Stimulated activated CD4-positive, alpha-beta T cell treated with anti-CD3 and anti-CD28 coated beads, TNF-alpha, amount 100 ng/mL, for 4 hours (primary cell): Measurements from ENCODE around the gene SLC15A3.
A peak's percentile ranks its signal among the peaks of the same experiment; 100 is the strongest.

Experiments used
- DNase-seq, 3 experiments: peaks; one replicate each; pipeline ENCODE4 v3.0.0-alpha.2; 2020; ENCODE audit warnings: low read depth in 3 of 3

SLC15A3 gene

GRCh38 chr11:60951904-60952741 lies at the start of gene SLC15A3:
TSS of gene SLC15A3 (minus strand) at chr11:60952176. CDS start at chr11:60951551, 625 bp downstream.
- no peak for DNase-seq

- DNase-seq = no peak
Measured at GRCh38 chr11:61000426-61000825, 48.5 kb upstream of the SLC15A3 start.

DNA sequence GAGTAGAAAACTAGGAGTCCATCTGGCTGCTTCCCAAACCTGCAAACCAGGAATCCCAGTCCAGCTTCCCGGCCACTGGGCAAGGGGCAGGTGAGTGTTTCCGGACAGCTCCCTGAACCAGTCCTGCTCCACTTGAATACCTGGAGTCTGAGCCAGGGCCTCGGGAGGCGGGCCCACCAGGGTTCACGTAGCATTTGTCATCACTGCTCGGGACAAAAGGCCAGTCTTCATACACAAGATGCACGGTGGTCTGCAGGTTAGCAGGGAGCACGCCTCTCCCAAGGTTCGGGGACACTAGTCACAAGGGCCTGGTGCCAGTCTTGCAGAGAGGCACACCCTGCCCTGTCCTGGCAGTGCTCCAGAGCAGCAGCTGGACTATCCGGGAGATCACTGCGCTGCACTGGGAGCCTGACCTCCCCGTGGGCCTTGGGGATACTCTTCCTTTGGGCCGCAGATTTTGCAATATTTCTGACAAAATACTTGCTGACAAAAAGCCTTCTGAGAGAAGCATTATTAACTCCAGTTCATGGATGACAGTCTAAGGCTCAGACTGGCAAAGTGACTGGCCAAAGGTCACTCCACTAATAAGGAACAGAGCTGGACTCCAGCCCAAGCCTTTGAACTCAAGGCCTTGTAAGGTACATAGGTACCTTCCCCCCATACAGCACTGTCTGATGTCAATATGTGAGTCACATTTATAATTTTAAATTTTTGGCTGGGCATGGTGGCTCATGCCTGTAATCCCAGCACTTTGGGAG lies 44.6 kb upstream of the SLC15A3 start:
- DNase-seq = no peak

GRCh38 chr11:60995798-60996197 lies 43.8 kb upstream of the SLC15A3 start:
- DNase-seq = no peak

DNA sequence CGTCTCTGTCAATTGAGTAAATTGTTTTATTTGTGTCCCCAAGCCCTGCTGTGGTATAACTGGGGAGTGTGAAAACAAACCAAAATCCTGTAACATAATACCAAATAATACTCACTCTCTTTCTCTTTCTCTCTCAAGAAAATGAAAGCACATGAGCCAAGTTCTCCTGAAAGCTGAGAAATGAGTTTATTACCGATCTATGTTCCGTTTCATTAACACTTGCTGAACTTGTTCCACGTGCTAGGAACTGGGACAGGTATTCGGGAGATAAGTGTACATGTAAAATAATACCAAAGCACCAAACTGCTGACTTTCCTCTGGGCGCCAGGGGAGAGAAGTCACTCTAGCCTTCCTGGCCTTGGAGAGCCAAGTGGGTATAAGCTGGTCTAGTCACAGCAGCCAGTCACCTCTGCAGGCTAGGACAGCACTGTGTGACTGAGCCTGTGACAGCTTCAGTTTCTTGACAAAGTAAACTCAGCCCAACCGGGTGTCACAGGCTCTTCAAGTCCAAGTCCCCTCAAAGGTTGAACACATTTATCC lies 42.6 kb upstream of the SLC15A3 start:
- no peak for DNase-seq

GRCh38 chr11:60993615-60994014 lies 41.6 kb upstream of the SLC15A3 start:
- no peak for DNase-seq

DNA sequence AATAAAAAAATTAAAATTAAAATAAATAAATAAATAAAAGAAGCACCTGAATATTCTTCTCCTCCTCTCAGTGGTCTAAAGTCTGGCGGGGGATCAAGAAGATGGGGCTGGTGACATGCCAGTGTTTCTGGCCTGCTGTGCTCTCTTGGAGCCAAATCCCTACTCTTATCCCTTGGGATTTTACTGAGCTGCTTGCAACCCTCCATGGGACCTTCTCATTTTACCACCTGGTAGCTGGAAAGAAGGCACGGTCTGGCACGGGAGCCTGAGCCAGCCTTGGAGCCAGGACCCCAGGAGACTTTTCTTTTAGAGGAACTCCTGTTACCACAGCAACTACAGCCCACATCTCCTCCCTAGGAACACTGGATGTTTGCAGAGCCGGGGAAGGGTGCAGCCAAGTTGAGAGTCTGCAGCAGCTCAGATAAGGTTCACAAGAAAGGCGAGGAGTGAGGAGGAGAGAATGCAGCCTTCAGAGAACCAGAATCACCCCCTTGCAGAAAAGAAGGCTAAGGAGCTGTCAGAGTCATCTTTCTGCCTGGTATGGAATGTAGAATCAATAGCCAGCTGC lies 41.0 kb upstream of the SLC15A3 start:
- no peak for DNase-seq

DNA sequence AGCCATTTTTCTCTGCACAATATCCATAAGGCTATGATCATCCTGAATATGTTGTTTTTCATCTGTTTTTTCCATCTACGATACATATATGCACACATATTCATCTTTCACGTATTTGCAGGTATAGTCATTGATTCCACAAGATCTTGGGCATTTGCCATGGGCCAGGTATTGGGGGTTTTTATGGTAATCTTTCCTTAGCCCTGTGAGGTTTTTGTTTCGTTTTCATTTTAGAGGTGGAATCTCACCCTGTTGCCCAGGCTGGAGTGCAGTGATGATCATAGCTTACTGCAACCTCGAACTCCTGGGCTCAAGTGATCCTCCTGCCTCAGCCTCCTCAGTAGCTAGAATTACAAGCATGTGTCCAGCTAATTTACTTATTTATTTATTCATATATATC lies 39.5 kb upstream of the SLC15A3 start:
- no peak for DNase-seq

- no peak for DNase-seq
Measured at GRCh38 chr11:60989093-60989650, 37.2 kb upstream of the SLC15A3 start.

- no peak for DNase-seq
Measured at GRCh38 chr11:60988658-60989057, 36.7 kb upstream of the SLC15A3 start.

DNA sequence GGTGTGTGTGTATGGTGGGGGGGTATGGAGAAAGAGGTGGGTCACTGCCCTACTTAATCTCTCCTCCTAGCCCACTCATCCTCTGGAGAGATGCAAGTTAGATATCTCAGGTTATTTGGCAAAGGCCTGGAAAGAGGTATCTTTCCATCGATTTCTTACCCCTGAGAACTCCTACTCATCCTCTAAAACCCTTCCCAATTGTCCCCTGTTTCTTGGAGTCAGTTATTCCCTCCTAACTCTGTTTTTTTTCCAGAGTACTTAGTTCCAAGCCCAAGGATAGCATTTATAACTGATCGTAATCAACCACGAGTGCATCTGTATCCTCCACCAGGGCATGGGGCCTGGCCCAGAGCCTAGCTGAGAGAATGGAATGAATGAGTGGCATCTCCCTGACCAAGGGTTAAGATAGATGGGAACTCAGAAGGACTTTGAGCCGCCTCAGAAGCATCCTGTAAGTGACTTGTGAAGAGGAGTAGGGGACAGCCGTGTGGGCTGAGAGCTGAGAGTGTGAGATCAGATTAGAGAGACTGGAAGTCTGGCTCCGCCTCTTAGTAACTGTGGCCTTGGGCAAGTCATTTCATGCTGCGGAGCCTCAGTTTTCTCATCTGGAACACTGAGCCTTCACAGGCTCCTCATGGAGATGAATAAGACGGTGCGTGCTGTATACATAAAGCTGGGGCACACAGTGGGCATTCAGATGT lies 35.8 kb upstream of the SLC15A3 start:
- no peak for DNase-seq

DNA sequence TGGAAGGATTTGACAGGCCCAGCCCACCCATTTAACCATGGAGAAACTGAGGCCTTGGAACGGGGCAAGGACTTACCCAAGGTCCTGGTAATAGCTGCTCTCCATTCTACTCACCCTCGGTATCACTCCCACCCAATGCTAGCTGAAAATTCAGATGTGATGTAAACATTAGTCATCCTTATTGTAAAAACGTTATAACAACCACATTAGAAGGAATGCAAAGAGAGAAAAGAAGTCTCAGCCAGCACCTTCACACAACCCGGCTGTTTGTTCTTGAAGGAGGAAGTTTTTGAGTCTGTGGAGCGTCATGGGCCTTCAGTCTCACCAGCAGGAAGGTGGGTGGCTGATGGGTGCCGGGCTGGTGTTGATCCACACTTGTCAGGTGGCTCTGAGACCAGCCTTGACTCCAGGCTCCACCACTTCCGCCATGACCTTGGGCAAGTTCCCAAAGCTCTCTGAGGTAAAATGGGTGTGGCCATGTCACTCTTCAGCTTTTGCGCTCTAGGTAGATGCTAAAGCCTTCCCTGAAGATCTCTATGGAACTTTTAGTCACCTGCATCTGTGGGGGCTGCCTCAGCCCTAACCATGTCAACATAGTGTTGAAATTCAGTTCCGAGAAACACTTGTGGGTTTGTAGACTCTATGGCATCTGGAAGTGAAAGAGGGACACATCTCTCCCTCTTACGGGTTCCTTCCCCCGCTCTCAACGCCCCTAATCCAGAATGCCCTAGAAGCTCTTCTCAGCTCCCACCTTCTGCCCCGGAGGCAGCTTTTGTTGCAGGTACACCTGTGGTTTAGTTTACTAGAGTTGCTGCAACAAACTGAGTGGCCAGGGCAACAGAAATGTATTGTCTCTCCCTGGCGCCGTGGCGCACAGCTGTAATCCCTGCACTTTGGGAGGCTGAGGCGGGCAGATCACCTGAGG lies 34.3 kb upstream of the SLC15A3 start:
- DNase-seq = peak in 2 of 3 experiments; percentile 79 to 92

GRCh38 chr11:60985501-60985900 lies 33.5 kb upstream of the SLC15A3 start:
- no peak for DNase-seq

DNA sequence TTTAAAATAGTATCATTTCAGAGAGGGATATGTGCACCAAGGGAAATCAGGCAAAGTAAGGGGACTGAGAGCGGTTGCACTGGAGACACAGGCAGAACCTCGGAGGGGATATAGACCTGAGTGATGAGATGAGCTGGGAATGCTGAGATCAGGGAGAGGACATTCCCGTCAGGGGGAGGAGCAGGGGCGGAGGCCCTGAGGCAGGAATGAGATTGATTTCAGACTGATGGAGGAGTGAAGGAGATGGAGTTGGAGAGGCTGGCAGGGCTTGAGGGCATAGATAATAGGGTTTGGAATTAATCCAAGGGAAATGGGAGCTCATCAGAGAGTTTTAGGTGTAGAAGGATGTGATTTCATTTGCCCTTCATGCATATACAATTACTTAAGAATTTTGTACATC lies 32.7 kb upstream of the SLC15A3 start:
- DNase-seq = no peak

DNA sequence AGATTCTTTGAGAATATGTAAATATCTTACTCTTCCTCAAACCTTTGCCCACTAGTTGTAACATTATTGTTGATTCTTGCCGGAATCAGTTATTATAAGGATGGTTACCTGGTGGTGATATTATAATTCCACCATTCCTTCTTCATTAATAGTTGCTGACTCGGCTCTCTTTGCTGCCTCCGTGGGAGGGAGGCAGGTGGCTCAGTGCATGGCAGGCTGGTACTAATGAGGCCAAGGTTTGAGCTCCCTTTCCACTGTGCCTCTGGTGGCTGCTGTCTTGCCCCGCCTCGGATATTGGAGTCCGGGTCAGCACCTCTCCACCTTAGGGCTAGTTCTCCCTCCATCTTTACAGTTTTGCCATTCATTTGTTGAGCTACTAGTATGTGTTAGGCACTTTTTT lies 32.2 kb upstream of the SLC15A3 start:
- DNase-seq = no peak

- DNase-seq = no peak
Measured at GRCh38 chr11:60982184-60982583, 30.2 kb upstream of the SLC15A3 start.

- no peak for DNase-seq
Measured at GRCh38 chr11:60981515-60981914, 29.5 kb upstream of the SLC15A3 start.

DNA sequence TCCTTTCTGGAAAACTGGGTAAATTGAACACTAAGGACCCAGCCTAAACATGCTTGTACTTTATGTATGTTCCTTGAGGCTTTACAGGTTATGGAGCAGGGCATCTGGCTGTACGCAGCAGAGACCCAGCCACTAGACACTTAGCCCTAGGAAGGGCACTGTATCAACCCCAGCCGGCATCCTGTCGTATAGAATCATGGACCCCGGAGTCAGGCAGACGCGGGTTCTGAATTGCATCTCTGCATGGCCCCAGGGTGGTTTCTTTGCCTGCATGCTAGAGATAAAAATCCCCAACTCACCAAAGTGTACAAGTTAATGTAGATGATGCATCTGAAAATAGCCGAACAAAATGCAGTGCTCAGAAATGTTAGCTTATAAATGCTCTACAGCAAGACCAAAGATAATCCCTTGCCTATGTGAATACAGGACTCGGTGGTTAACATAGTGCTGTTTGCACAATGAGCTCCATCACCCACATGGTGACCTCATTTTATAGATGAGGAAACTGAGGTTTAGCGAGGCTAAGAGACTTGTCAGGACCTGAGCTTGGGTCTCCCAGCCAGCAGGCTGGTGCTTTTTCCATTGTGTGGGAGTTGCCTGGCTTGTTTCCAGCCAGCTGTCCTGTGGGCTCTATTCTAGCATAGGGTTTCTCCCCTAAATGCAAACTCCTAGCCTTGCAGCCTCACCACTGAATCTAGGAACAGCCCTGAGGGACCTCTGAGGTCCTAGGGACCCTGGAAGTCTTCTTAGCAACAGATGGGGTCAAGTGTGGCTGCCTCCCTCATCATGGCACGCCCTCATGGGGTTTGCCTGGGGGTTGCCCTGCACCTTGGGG lies 26.8 kb upstream of the SLC15A3 start:
- peak in 1 of 3 experiments; percentile 52 for DNase-seq

- no peak for DNase-seq
Measured at GRCh38 chr11:60977836-60978235, 25.9 kb upstream of the SLC15A3 start.
